Epidermal melanocyte (primary cell): ENCODE data around the gene WNK2.

ENCODE experiments used
- DNase-seq: peaks from one replicate; pipeline ENCODE4 v3.0.0; 2011; ENCODE audit warnings: low spot score; ENCODE audit not compliant: insufficient read length

WNK2 gene

GRCh38 chr9:93185266-93186214 lies 1.6 kb downstream of the WNK2 start:
- DNase-seq: no peak

- DNase-seq: no peak
Observed at GRCh38 chr9:93186215-93186945, 2.4 kb downstream of the WNK2 start.

- DNase-seq: no peak
Observed at GRCh38 chr9:93187047-93187446, 3.1 kb downstream of the WNK2 start.

- no peak for DNase-seq
Observed at GRCh38 chr9:93187574-93187973, 3.6 kb downstream of the WNK2 start.

GRCh38 chr9:93188426-93189368 lies 4.8 kb downstream of the WNK2 start:
- no peak for DNase-seq

GRCh38 chr9:93189369-93190132 lies 5.6 kb downstream of the WNK2 start:
- DNase-seq: no peak

- DNase-seq: no peak
Observed at GRCh38 chr9:93190133-93190525, 6.2 kb downstream of the WNK2 start.

- DNase-seq: no peak
Observed at GRCh38 chr9:93190656-93191353, 6.9 kb downstream of the WNK2 start.

- no peak for DNase-seq
Observed at GRCh38 chr9:93191354-93191660, 7.4 kb downstream of the WNK2 start.

GRCh38 chr9:93192721-93193387 lies 8.9 kb downstream of the WNK2 start:
- no peak for DNase-seq

GRCh38 chr9:93193388-93194220 lies 9.7 kb downstream of the WNK2 start:
- no peak for DNase-seq

- DNase-seq: no peak
Observed at GRCh38 chr9:93194221-93194625, 10.3 kb downstream of the WNK2 start.

- DNase-seq: no peak
Observed at GRCh38 chr9:93194641-93195040, 10.7 kb downstream of the WNK2 start.

- no peak for DNase-seq
Observed at GRCh38 chr9:93196096-93197055, 12.4 kb downstream of the WNK2 start.

- DNase-seq: no peak
Observed at GRCh38 chr9:93197670-93198069, 13.7 kb downstream of the WNK2 start.

- no peak for DNase-seq
Observed at GRCh38 chr9:93198117-93198837, 14.3 kb downstream of the WNK2 start.
